Ovary (tissue), 3 donors: ENCODE results near the gene NOP9.

Experiments
- CTCF ChIP-seq, 3 donors: fragments of 450-650 bp in 2 of 3; fragments of 200-600 bp in 1 of 3; IDR thresholded peaks; one replicate each; pipeline versions ENCODE4 v1.5.1 to v1.8.0; 2016 to 2022; ENCODE audit warnings: antibody characterized with exemption in 3 of 3, mild to moderate bottlenecking in 1 of 3
- POLR2A ChIP-seq: fragments of 450-650 bp; IDR thresholded peaks from one replicate; pipeline ENCODE4 v1.6.1; 2017; ENCODE audit warnings: antibody characterized with exemption, mild to moderate bottlenecking, moderate library complexity
- donor health status: DM: no; HTN: no; CAD: no.

- TF ChIP-seq CTCF (IDR thresholded peaks at IDR 0.05) (no peak), POLR2A (no peak)
Observed at GRCh38 chr14:24280797-24281460, 18.7 kb upstream of the NOP9 start.
